Spleen (tissue), 11 donors: ENCODE data around the gene MAMDC4. TPM values are rescaled to one million over a fixed set of nuclear protein-coding genes. Genes with fewer than 3 reads are reported as not detected.
"Not testable (repeated sequence)": the region's sequence is repeated elsewhere in the genome, so short reads cannot be mapped to it uniquely, and the experiment has no call there.

Experiments
- DNase-seq: peaks from one replicate; pipeline ENCODE4 v3.0.0-alpha.2; 2020
- H3K27ac ChIP-seq, 8 donors: fragments of 200-600 bp; sonication (generic) in 7 of 8; 1 replicate in 4 of 8; 2 replicates in 4 of 8; pipeline versions ENCODE4 v1.5.0 to v1.8.0; 2016 to 2021; ENCODE audit warnings: inconsistent platforms in 4 of 8, mild to moderate bottlenecking in 4 of 8, moderate library complexity in 1 of 8
- H3K27me3 ChIP-seq, 7 donors: fragments of 200-600 bp; sonication (generic) in 6 of 7; replicated peaks in 1 of 7; 1 replicate in 4 of 7; 2 replicates in 3 of 7; pipeline versions ENCODE4 v1.5.0 to v1.8.0; 2016 to 2021; ENCODE audit warnings: inconsistent platforms in 3 of 7, mild to moderate bottlenecking in 1 of 7
- H3K36me3 ChIP-seq, 6 donors: fragments of 200-600 bp; sonication (generic) in 5 of 6; 1 replicate in 4 of 6; 2 replicates in 2 of 6; pipeline versions ENCODE4 v1.5.0 to v1.8.0; 2016 to 2021; ENCODE audit warnings: inconsistent platforms in 2 of 6
- H3K4me1 ChIP-seq, 6 donors: fragments of 200-600 bp; sonication (generic) in 5 of 6; 1 replicate in 3 of 6; 2 replicates in 3 of 6; pipeline versions ENCODE4 v1.5.0 to v1.8.0; 2016 to 2021; ENCODE audit warnings: inconsistent platforms in 3 of 6
- H3K4me3 ChIP-seq, 8 donors: fragments of 200-600 bp; sonication (generic) in 7 of 8; 1 replicate in 4 of 8; 2 replicates in 4 of 8; pipeline versions ENCODE4 v1.5.0 to v1.8.0; 2016 to 2021; ENCODE audit warnings: inconsistent platforms in 4 of 8, mild to moderate bottlenecking in 4 of 8, moderate library complexity in 2 of 8
- H3K9me3 ChIP-seq, 8 donors: fragments of 200-600 bp; sonication (generic) in 7 of 8; 1 replicate in 4 of 8; 2 replicates in 4 of 8; pipeline versions ENCODE4 v1.5.0 to v1.8.0; 2016 to 2021; ENCODE audit warnings: inconsistent platforms in 4 of 8
- CTCF ChIP-seq, 11 experiments: fragments of 200-600 bp in 7 of 11; fragments of 450-650 bp in 4 of 11; sonication (generic) in 4 of 11; IDR thresholded peaks in 8 of 11; conservative IDR thresholded peaks in 3 of 11; 1 replicate in 7 of 11; 2 replicates in 4 of 11; pipeline versions ENCODE4 v1.4.0 to v1.8.0; 2016 to 2021; ENCODE audit warnings: antibody characterized with exemption in 11 of 11, inconsistent platforms in 4 of 11, mild to moderate bottlenecking in 1 of 11
- POLR2A ChIP-seq, 3 donors: fragments of 450-650 bp; IDR thresholded peaks; one replicate each; pipeline ENCODE4 v1.5.1; 2017; ENCODE audit warnings: antibody characterized with exemption in 3 of 3, mild to moderate bottlenecking in 1 of 3
- POLR2AphosphoS5 ChIP-seq, 3 donors: sonication (generic); formaldehyde crosslinking; IDR thresholded peaks; one replicate each; pipeline ENCODE4 v1.5.1; 2017; ENCODE audit warnings: antibody characterized with exemption in 3 of 3
- WGBS, 5 donors: extraction: QIAGEN DNeasy Blood & Tissue Kit in 3 of 5; methylation state at CpG; one replicate each; pipeline versions ENCODE4 v1.1.5 to v1.1.7; 2013 to 2018; 5-methylcytosine and 5-hydroxymethylcytosine counted together
- intact Hi-C: fragments of 100-400 bp; cut with DNase I; formaldehyde crosslinking; loops from one replicate; pipeline ENCODE4 v1.15.0; 2023; ENCODE audit warnings: low total_unique reads
- polyA plus RNA-seq, 3 donors: library from polyadenylated mRNA; stranded (reverse); fragments of 200-250 nt; gene quantifications; one replicate each; pipeline ENCODE4 v1.2.1, GENCODE V29; 2013
- total RNA-seq, 7 donors: library from RNA; depleted of rRNA in 3 of 7; stranded (reverse); fragments of >200 nt in 3 of 7; fragmentation: NEBNext Ultra II Directional in 4 of 7; extraction: Animal tissue kit (Norgen Biotek cat#: 25700) in 4 of 7; gene quantifications; one replicate each; pipeline versions ENCODE4 v1.1.0 to v1.2.1, GENCODE V29; 2016 to 2021
- donor health status: healthy with polysubstance abuse.
- donor health status: DM: no; HTN: no; CAD: no; lungs with moderate emphysema.
- donor health status: DM: no; HTN: no; CAD: no.
- donor health status: Bipolar disorder and iron deficiency.
- donor health status: healthy.
- donor health status: DM: no; HTN: no; CAD: no.
- donor health status: DM: yes; HTN: yes; CAD: no.

The MAMDC4 gene
- total and polyA plus RNA-seq, 10 donors: 4.9 to 32.0 (median 12.0) TPM

GRCh38 chr9:136867917-136868316 is 15.8 kb downstream of the MAMDC4 start:
- Histone ChIP-seq H3K4me1 (peaks cover 16 to 40% (median 24%) of the 10 kb centered on the region in 6 donors), H3K27ac (no peak overlapping the region), H3K27me3 (no peaks in the 10 kb centered on the region), H3K36me3 (peaks cover 0 to 20% (median 12%) of the 10 kb centered on the region in 6 donors), H3K9me3 (peaks cover 0 to 10% (median 7%) of the 10 kb centered on the region in 8 donors), H3K4me3 (no peak overlapping the region)
- TF ChIP-seq POLR2A (IDR thresholded peaks at IDR 0.05): no peak
- TF ChIP-seq CTCF (IDR thresholded peaks at IDR 0.05 in 8 of 11, conservative IDR thresholded peaks at IDR 0.05 in 3 of 11): no peak
- no peak for TF ChIP-seq POLR2AphosphoS5 (IDR thresholded peaks at IDR 0.05)
- intact Hi-C loops: no loop called here
- no peak for DNase-seq
- 97 to 100% (median 98%) methylated on average over 18 of the region's 18 CpGs for whole genome bisulfite sequencing, 5 donors

- DNase-seq: no peak
- H3K36me3 ChIP-seq: peaks cover 0 to 12% (median 5%) of the 10 kb centered on the region in 6 donors
- 92 to 96% (median 94%) methylated on average over 10 to 11 of the region's 11 CpGs for WGBS, 5 donors
- intact Hi-C loops: no loop called here
- no peak for TF ChIP-seq POLR2AphosphoS5 (IDR thresholded peaks at IDR 0.05)
- no peak for TF ChIP-seq CTCF (IDR thresholded peaks at IDR 0.05 in 8 of 11, conservative IDR thresholded peaks at IDR 0.05 in 3 of 11)
- no peak for TF ChIP-seq POLR2A (IDR thresholded peaks at IDR 0.05)
- H3K27ac ChIP-seq: no peak overlapping the region
- peaks cover 0 to 13% (median 8%) of the 10 kb centered on the region in 8 donors for H3K9me3 ChIP-seq
- no peaks in the 10 kb centered on the region for H3K27me3 ChIP-seq
- H3K4me3 ChIP-seq: no peak overlapping the region
- peaks cover 16 to 38% (median 24%) of the 10 kb centered on the region in 6 donors for H3K4me1 ChIP-seq
These were observed 16.5 kb downstream of the MAMDC4 start for GRCh38 chr9:136868644-136869043.

GRCh38 chr9:136869611-136870010 is 17.5 kb downstream of the MAMDC4 start:
- intact Hi-C loops, H3K36me3 ChIP-seq, H3K27ac ChIP-seq, DNase-seq, H3K4me3 ChIP-seq, H3K27me3 ChIP-seq: not testable (repeated sequence)
- H3K4me1 ChIP-seq: peaks cover 8 to 28% (median 18%) of the 10 kb centered on the region in 6 donors
- 83 to 97% (median 88%) methylated on average over 2 of the region's 2 CpGs for WGBS, 5 donors
- peaks cover 0 to 13% (median 8%) of the 10 kb centered on the region in 8 donors for H3K9me3 ChIP-seq

GRCh38 chr9:136875155-136875554 is 23.0 kb downstream of the MAMDC4 start:
- H3K36me3 ChIP-seq: no peaks in the 10 kb centered on the region
- no peak for TF ChIP-seq POLR2A (IDR thresholded peaks at IDR 0.05)
- no peak for TF ChIP-seq CTCF (IDR thresholded peaks at IDR 0.05 in 8 of 11, conservative IDR thresholded peaks at IDR 0.05 in 3 of 11)
- WGBS, 5 donors: 93 to 97% (median 95%) methylated on average over 6 of the region's 6 CpGs
- H3K27ac ChIP-seq: no peak overlapping the region
- H3K4me3 ChIP-seq: no peak overlapping the region
- no peaks in the 10 kb centered on the region for H3K27me3 ChIP-seq
- no peak for DNase-seq
- no peaks in the 10 kb centered on the region for H3K4me1 ChIP-seq
- intact Hi-C loops: no loop called here
- H3K9me3 ChIP-seq: peaks cover 0 to 13% (median 8%) of the 10 kb centered on the region in 8 donors

GRCh38 chr9:136876476-136876875 is 24.3 kb downstream of the MAMDC4 start:
- TF ChIP-seq POLR2AphosphoS5 (IDR thresholded peaks at IDR 0.05) (no peak), CTCF (IDR thresholded peaks at IDR 0.05 in 8 of 11, conservative IDR thresholded peaks at IDR 0.05 in 3 of 11) (no peak), POLR2A (IDR thresholded peaks at IDR 0.05) (no peak)
- WGBS, 5 donors: 82 to 91% (median 87%) methylated on average over 4 to 5 of the region's 5 CpGs
- Histone ChIP-seq H3K4me3 (no peak overlapping the region), H3K27ac (no peak overlapping the region), H3K27me3 (no peaks in the 10 kb centered on the region), H3K4me1 (peaks cover 2 to 10% (median 3%) of the 10 kb centered on the region in 6 donors), H3K36me3 (no peaks in the 10 kb centered on the region), H3K9me3 (peaks cover 0 to 13% (median 8%) of the 10 kb centered on the region in 8 donors)
- DNase-seq: no peak
- intact Hi-C loops: no loop called here
